Uterus (tissue), 2 donors: ENCODE measurements around the gene PLEKHA7.

Source experiments
- CTCF ChIP-seq, 4 experiments: fragments of 200-600 bp in 2 of 4; fragments of 450-650 bp in 2 of 4; sonication (generic) in 2 of 4; IDR thresholded peaks; one replicate each; pipeline ENCODE4 v1.5.1; 2016 to 2019; ENCODE audit warnings: antibody characterized with exemption in 4 of 4, mild to moderate bottlenecking in 2 of 4, moderate library complexity in 1 of 4
- POLR2A ChIP-seq, 2 donors: fragments of 450-650 bp; IDR thresholded peaks; one replicate each; pipeline ENCODE4 v1.6.1; 2016; ENCODE audit warnings: antibody characterized with exemption in 2 of 2, mild to moderate bottlenecking in 1 of 2, moderate library complexity in 1 of 2

DNA sequence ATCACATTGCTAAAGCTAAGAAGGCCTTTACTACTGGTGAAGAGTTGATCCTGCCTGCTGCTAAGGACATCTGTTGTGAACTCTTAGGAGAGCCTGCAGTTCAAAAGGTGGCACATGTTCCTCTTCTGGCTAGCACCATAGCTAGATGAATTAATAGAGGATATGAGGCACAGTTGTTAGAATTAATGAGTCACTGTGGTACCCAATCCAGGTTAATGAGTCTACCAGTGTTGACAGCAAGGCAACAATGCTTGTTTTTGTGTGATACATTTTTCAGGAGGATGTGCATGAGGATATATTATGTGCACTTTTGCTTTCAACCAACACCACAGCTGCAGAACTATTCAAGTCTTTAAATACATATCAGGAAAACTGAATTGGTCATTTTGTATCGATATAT is 263.8 kb downstream of the PLEKHA7 start:
- TF ChIP-seq POLR2A (IDR thresholded peaks at IDR 0.05) (no peak), CTCF (IDR thresholded peaks at IDR 0.05) (no peak)
